ENCODE data around the gene UROS. TPM values are rescaled to one million over a fixed set of nuclear protein-coding genes. Genes with fewer than 3 reads are reported as not detected.

Gene UROS
- total RNA-seq, 1 donor from 2014 or later: 69.6 TPM

DNA sequence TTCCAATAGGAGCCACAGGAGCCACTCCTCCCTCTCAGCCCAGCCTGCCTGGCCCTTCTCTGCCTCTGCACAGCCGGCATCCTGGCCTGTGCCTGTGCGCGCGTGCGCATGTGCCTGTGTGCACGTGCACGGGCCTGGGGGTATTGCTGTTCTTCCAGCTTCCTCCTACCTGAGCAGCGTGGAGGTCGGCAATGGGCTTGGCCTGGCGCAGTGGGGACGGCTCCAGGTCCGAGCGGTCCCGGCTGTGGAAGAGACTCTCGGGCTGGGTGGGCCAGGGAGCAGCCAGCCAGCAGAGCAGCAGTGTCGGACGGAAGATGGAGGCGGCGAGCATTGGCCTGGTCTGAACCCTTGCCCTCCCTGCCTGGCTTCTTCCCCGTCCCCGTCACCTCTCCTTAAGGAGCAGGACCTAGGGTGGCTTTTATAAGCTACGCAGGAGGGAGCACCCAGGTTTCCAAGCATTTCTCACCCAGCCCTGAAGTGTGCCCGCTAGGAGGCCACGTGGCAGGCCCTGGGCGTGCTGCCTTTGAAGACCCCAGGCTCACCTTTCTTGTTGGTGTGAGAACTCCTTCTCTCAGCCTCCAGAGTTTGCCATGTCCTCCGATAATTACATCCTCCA, 47.5 kb downstream of the UROS start, which contains the start of gene MMP21:
TSS of gene MMP21 (minus strand) at position 331 of the 616 bp plus-strand sequence. CDS start at position 331, 0 bp downstream.
- H3K27me3 Mint-ChIP-seq (ENCODE audit: low read depth): peaks cover 6% of the 10 kb centered on the region
- no peak for DNase-seq (ENCODE audit: low spot score)
- no peak within 1 kb of the TSS for H3K4me3 Mint-ChIP-seq (ENCODE audit: unreplicated experiment)
- H3K36me3 Mint-ChIP-seq (ENCODE audit: low read depth): no peaks in the 10 kb centered on the region
- no peak for TF ChIP-seq CTCF (IDR thresholded peaks at IDR 0.05)
- no peak within 1 kb of the TSS for H3K27ac Mint-ChIP-seq (ENCODE audit: unreplicated experiment)
- H3K9me3 Mint-ChIP-seq (ENCODE audit: low read depth): peaks cover 6% of the 10 kb centered on the region
- no peaks in the 10 kb centered on the region for H3K4me1 Mint-ChIP-seq (ENCODE audit: low read depth)

DNA sequence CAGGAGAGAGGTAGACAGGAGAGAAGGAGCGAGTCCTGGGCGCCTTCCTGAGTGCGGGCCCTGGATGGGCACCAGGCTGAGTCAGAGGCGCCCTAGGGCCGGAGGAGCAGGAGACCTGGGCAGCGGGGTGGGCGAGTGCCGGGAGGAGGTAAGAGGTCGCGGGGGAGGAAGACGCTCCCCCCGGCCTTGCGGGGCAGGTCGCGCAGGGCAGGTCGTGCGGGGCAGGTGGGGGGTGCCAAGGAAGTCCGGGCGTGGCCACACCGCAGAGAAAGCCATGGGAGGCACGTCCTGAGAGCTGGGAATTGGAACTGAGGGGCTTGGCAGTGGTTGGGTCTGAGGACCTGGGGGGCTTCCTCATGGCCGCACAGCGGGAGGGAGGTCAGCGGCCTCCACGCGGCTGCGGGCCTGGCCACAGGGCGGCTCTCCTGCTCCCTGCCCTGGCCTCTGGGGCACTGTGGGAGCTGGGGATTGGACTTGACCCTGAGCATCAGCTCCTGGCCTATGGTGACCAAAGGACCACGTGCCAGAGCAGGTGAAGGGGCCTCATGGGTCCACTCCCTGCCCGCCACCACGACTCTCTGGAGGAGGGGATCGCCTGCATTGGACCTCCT, 48.4 kb downstream of the UROS start:
- H3K27ac Mint-ChIP-seq (ENCODE audit: unreplicated experiment): no peak overlapping the region
- no peaks in the 10 kb centered on the region for H3K4me1 Mint-ChIP-seq (ENCODE audit: low read depth)
- no peaks in the 10 kb centered on the region for H3K36me3 Mint-ChIP-seq (ENCODE audit: low read depth)
- TF ChIP-seq CTCF (IDR thresholded peaks at IDR 0.05): no peak
- no peak for DNase-seq (ENCODE audit: low spot score)
- H3K4me3 Mint-ChIP-seq (ENCODE audit: unreplicated experiment): no peak overlapping the region
- H3K9me3 Mint-ChIP-seq (ENCODE audit: low read depth): peaks cover 3% of the 10 kb centered on the region
- peaks cover 6% of the 10 kb centered on the region for H3K27me3 Mint-ChIP-seq (ENCODE audit: low read depth)

DNA sequence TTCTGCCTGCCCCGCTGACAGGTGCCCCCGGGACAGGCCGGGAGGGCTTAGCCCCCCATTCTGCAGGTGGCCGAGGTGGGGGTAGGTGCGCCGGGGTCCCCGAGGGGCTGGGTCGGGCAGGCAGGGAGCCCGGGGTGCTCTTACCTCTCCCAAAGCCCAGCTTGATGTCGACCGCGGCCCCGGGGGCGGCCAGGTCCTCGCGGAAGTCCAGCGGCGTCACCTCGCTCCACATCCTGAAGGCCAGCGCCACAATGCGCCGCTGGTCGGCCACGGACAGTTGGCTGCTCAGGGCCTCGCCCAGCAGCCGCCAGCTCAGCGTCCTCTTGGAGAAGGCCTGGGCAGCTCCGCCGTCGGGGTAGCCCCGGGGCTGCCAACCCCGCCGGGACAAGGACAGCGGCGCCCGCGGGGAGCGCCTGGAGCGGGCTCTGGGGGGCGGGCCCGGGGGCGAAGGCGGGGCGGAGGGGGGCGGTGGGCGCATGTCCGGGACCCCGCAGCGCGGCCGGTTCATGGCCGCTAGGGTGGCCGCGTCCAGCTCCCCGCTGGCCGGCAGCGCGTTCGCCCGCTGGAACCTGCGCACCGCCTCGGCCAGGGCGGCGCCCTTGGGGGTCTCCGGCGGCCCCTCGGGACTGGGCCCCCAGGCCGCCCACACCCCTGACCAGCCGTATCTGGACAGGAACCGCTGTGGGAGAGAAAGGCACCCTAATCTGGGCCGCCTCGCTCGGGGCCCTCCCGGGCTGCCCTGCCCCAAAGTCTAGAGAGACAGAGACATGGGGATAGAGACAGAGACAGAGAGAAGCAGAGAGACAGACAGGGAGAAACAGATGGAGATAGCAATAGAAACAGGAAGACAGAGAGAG, 49.1 kb downstream of the UROS start:
- Mint-ChIP-seq H3K27ac (ENCODE audit: unreplicated experiment) (no peak overlapping the region), H3K27me3 (ENCODE audit: low read depth) (peaks cover 6% of the 10 kb centered on the region), H3K36me3 (ENCODE audit: low read depth) (peaks cover 2% of the 10 kb centered on the region), H3K4me3 (ENCODE audit: unreplicated experiment) (no peak overlapping the region), H3K4me1 (ENCODE audit: low read depth) (no peaks in the 10 kb centered on the region), H3K9me3 (ENCODE audit: low read depth) (peaks cover 2% of the 10 kb centered on the region)
- no peak for DNase-seq (ENCODE audit: low spot score)
- no peak for TF ChIP-seq CTCF (IDR thresholded peaks at IDR 0.05)

- Mint-ChIP-seq H3K4me3 (ENCODE audit: unreplicated experiment) (no peak overlapping the region), H3K36me3 (ENCODE audit: low read depth) (peaks cover 2% of the 10 kb centered on the region), H3K27ac (ENCODE audit: unreplicated experiment) (no peak overlapping the region), H3K4me1 (ENCODE audit: low read depth) (peaks cover 10% of the 10 kb centered on the region), H3K27me3 (ENCODE audit: low read depth) (peaks cover 3% of the 10 kb centered on the region), H3K9me3 (ENCODE audit: low read depth) (no peaks in the 10 kb centered on the region)
- no peak for TF ChIP-seq CTCF (IDR thresholded peaks at IDR 0.05)
- no peak for DNase-seq (ENCODE audit: low spot score)
Observed at GRCh38 chr10:125772864-125773180, 50.2 kb downstream of the UROS start.

- Mint-ChIP-seq H3K4me1 (ENCODE audit: low read depth) (peaks cover 13% of the 10 kb centered on the region), H3K27ac (ENCODE audit: unreplicated experiment) (no peak overlapping the region), H3K36me3 (ENCODE audit: low read depth) (peaks cover 2% of the 10 kb centered on the region), H3K4me3 (ENCODE audit: unreplicated experiment) (no peak overlapping the region), H3K27me3 (ENCODE audit: low read depth) (peaks cover 3% of the 10 kb centered on the region), H3K9me3 (ENCODE audit: low read depth) (no peaks in the 10 kb centered on the region)
- TF ChIP-seq CTCF (IDR thresholded peaks at IDR 0.05): no peak
- no peak for DNase-seq (ENCODE audit: low spot score)
Observed at GRCh38 chr10:125772112-125772863, 50.8 kb downstream of the UROS start.
